HG02623 (cell line): Measurements from ENCODE around the gene NT5DC3.

Source experiments
- ATAC-seq: cut with Tn5 transposase; IDR thresholded peaks from one replicate; pipeline ENCODE4 v1.9.1; 2021; ENCODE audit warnings: moderate library complexity; ENCODE audit not compliant: unreplicated experiment

Gene NT5DC3

DNA sequence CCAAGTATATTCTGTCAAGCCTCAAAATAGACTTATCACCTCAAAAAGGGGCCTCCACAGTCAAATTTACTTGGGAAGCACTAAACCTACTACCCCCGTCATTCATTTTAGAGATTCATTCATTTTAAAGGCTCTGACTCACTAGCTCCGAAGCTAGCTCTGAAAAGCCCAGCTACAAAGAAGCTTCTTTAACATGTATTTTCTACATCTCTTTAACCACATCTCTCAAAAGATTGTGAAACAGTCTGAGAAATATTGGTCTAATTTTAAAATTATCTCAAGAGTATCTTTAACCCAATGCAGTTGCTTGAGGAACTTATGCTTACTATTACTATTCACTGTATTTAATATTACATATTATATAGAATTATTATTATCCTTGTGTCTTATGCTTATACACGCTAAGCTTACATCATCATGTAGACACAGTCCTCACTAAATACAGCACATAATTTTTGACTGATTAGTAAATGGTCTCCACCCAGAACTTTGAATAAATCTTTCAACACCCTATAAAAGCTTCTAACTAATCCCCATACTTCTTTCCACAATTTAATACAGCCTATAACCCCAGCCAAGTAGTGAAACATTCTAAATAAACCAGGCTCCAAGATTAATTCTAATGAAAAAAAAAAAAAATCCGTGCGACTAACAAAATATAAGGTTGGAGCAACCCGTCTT is 7.8 kb downstream of the NT5DC3 start:
- ATAC-seq = no peak

DNA sequence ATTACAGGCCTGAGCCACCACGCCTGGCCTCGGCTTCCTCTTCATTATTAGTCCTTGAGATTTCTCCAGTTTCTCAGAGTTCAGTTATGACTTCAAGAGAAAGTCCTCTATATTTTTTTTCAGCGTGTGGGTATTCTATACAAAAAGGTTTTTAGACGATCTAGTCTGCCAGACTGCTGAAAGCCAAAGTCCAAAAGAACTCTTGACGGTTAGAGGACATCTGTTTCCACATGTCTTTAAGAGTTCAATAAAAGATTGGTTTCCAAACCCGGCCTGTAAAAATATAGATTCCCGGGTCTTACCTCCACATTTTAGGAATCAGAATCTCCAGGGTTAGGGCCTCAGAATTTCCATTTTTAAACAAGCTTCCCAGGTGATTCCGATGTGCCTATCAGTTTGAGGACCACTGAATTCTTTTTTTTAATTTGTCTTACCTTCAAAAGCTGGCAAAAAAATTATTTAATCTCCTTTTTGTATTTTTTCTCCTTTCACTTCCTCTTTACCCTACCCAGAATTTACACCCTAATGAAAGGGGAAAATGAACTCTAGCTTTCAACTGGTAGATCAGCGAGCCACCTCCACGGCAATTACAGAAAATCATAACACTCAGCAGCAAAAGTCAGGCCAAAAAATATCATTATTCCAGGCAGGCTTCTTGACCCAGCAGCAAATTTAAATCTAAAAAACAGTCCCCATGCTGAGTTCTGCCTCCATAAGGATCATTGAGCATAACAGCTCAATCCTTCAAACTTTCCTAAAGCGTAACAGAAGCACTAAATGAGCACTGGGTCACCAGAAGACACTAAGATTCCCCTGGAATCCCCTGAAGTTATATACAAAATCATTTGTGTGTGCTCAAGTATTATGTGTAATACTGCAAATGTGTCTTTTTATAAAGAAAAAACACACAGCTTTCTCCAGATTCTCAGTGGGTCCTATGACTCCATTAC is 8.7 kb downstream of the NT5DC3 start:
- ATAC-seq = no peak

DNA sequence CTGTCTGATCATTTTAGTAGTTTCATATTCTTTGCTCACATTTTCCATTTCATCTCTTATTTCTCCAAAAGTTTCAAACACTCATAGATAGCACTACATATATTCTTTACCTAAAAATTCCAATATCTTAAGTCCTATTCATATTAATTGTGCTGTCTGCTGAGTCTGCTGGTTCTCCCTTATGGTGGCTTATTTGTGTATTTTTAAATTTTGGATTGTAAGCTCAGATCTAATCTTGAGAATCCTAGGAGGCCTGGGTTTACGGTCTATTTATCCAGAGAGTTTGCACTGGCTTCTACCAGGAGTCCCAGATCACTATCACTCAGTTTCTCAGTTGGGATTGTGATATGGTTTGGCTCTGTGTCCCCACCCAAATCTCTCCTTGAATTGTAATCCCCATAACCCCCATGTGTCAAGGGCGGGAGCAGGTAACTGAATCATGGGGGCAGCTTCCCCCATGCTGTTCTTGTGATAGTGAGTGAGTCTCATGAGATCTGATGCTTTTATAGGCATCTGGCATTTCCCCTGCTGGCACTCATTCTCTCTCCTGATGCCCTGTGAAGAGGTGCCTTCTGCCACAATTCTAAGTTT is 10.2 kb downstream of the NT5DC3 start:
- ATAC-seq = no peak

DNA sequence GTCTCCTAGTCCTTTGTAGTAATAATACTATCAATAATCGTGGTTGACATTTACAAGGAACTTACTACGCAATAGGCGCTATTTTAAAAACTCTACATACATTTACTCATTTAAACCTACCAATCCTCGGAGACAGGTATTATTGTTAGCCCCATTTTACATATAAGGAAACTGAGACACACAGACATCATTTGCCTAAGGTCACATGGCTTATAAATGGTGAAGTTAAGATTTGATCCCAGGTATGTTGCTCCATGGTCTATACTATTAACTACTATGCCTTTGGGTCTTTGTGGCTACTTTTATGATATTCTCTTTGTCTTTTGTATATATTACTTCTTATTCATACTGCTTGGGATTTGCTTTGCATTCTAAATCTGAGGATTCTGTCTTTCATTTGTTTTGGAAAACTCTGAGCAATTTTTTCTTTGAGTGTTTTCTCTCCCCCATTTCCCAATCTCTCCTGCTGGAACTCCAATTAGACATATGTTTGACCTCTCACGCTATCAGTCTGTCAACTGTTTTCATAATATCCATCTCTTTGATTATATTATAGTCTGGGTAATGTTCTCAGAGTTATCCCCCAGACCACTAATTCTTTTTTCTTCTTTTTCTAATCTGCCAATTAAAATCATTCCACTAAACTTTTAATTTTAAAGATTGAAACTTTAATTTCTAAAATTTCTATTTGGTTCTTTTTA is 10.9 kb downstream of the NT5DC3 start:
- no peak for ATAC-seq

DNA sequence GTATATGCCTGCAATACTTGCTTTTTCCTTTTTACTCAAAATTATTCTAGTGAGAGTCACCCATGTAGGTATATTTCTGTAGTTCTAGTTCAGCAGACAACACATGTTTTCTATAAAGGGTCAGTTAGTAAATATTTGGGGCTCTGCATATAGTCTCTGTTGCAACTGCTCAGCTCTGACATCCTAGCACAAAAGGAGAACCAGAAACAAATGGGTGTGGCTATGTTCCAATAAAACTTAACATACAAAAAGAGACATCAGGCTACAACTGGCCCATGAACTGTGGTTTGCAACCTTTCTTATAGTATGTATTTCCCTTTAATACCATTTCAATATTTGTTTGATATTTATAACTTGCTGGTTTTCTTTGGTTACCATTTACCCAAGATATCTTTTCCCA is 11.9 kb downstream of the NT5DC3 start:
- no peak for ATAC-seq

DNA sequence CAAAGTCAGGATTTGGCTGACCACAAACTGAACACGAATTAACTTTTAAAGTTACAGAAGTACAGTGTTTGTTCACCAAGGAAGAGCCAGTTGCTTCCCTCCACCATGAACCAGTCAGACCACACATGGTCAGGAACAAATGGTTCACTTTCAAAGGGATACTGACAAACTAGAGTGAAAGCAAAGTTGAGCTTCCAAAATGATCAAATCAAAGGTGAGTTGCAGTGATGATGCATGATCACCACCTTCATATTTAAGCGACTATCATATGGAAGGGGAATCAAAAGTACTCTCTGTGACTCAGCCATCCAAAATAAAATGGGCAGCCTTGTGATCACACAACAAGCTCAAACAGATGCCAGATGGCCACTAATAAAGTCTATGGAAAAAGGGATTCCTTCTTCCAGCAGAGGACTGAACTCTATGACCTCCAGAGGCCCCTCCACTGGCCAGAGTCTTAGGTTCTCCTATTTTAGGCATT is 13.1 kb downstream of the NT5DC3 start:
- no peak for ATAC-seq

DNA sequence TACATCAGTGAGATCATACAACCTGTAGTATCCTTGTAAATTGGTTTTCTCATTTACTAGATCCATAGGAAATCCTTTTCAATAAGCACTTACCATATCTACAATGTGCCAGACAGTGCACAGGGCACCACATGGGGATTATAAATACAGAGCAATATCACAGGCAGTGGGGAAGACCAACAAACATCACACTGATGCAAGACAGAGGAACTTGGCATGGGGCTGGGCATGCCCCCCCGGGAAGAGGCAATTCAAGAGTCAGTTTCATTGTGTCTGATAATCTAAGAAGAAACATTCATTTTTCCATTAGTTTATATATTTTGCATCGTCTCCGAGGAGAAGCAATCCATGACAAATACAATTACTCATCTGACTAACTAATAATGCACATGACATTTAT is 16.2 kb downstream of the NT5DC3 start:
- no peak for ATAC-seq

DNA sequence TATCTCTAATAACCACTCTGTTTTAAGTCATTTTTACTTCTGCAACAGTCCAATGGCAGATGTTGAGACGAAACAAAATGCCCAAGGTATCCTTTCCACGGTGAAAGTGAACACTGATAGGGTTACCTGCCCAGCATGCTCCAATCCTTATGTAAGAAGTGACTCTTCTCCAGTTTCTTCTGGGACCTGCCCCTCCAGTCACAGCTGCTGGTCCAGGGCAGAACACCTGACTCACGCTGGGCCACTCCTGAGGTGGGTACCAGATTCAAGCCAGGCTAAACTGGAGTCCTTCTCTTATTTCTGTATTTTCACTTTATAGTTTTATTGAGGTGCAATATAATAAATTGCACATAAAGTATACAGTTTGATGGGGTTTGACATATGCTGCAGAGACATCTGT is 16.7 kb downstream of the NT5DC3 start:
- ATAC-seq = no peak

DNA sequence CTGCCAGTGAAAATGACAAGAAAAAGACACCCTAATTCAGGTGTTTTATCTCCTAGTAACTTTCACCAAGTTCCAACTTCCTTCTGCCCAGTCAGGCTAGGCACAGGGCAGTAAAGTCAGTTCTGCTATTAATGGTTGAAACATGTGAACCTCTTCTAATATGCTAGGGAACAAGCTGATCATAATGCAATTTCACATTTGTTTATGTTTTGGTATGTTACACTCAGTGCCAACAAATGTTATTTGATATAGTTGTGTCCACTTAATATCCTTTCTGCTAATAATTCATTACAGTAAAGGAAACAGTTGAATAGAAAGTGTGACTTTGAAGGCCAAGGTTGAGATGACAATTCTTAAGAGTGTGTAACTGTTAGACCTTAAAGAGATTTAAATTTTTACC is 17.2 kb downstream of the NT5DC3 start:
- no peak for ATAC-seq

DNA sequence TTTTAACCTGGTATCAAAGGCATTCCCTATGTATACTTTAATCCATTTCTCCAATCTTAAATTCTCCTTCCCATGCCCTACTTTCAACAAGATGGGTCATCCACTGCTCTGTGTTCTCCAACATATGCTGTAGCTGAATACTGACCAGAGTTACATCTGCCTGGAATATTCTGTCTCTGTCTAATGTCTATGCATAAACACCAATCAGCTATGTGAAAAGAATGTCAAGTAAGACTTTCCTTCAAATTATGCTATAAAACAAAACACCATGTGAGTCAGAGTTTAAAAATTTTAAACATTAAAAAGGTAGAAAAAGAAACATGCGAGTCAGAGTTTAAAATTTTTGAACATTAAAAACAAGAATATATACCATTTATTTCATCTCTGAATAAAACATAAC is 19.3 kb downstream of the NT5DC3 start:
- no peak for ATAC-seq

DNA sequence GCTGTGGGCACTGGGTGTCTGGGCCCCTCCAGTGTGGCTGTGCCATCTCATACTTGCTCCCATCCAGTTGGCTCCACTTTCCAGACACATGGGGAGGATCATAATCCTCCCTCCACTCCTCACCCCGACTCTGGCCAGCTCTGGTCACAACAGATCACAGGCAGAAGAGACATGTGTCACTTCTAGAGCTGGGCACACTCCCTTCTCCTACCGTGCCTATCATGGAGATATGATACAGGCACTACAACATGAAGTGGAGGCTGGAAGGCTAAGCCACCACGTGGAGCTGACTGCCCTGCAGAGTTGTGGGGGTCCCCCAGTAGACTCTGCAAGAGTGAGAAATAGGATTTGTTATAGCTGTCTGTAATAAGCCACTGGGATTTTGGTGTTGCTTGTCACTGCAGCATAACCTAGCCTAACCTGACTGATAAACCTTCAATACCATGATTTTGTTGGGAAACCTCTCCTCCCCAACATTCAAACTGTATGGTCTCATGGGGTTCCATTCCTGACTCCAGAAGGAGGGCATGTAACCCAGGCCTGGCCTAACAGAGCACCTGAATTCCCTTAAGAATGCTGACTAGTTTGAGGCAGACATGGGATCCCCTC is 20.0 kb downstream of the NT5DC3 start:
- ATAC-seq = no peak

DNA sequence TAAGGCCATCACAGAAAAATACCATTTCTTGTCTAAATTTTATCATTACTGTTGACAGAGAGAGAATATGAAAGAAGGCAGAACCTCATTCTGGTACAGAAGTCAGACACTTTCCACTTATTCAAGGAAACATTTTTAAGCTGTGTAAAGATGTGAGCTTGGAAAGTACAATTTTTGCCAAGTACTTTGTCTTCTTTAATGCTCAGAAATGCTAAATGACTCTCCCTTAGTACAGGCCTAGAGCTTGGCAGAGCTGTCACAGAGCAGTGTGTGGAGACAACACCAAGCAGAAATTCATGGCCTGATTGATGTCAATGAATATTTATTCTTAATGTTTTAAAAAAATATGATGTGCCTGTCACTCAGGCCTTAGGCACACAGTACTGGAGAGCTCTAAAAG is 20.7 kb downstream of the NT5DC3 start:
- ATAC-seq = no peak

DNA sequence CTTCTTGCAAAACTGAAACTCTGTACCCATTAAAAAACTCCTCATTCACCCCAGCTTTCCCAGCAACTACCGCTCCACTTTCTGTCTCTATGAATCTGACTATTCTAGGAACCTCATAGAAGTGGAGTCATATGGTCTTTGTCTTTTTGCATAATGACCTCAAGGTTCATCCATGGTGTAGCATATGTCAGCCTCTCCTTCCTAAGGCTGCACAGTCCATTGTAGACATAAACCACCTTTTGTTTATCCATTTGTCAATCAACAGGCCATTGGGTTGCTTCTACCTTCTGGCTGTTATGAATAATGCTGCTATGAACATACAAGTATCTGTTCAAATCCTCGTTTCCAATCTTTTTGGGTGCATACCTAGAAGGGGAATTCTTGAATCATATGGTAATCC is 21.1 kb downstream of the NT5DC3 start:
- no peak for ATAC-seq

DNA sequence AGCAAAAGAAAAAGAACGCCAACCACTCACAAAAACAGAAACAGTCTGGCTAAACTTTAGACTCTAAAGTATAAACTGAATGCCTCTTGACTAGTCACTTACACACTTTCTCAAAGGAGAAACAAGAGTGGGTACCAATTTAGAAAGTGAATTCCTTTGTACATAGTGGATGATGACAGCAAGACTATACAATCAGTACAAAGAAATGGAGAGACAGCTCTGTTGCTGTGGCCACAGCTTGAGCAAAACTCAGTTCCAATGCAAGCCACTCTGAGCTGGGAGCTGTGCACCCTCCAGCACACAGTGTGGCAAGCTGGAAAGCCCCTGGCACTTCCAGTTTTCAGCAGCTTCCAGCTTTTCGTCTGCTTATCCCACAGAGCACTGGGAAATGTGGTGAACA is 21.7 kb downstream of the NT5DC3 start:
- ATAC-seq = no peak

DNA sequence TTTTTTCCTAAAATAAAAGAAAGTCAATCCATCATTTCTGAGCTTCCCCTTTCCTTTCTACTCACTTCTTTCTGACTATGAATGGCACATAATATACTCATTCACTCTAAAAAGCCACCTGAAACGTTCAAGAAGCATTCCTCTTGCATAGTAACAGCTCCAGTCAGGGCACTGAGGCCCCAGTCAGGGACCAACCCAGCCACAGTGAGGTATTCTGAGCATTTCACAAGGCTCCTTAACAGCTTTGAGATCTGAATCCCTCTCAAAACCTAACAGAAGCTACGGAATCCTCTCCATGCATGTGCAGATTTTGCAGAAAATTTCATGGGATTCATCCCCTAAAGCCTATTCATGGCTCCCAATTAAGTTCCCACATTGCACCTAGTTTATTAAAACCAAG is 23.2 kb downstream of the NT5DC3 start:
- ATAC-seq = no peak

DNA sequence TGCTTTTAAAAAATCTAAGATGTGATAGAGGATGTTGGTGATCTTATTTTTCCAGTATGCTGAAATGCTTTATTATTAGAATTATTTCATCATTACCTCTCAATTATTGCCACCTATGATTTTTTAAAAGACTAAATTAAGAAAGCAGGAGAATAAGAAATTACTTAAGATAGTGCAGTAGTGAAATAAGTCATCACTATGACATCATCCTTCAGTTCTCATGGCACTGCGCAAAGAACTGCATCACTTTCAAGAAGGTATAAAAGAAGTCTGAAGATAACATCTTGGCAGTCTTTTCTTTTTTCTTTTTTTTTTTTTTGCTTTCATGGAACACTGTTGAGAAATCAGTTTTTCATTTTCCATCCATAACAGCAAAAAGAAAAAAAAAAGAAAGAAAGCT is 24.4 kb downstream of the NT5DC3 start:
- no peak for ATAC-seq

DNA sequence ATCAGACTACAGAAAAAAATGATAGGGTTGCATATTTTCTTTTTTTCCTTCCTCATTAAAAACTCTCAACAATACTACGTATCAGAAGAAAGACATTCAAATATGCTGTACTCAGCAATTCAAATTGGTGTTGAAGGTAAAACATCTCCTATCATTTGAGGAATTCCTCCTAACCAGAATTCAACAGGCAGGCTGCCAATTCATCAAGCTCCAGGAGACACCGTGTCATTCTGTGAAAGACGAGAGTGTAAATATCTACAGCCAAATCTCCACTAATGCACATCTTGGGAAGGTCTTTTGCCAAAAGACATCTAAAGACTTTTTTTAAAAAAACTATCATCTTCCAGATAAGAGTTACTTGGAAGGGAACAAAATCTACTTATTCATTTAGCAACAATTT is 26.6 kb downstream of the NT5DC3 start:
- no peak for ATAC-seq

DNA sequence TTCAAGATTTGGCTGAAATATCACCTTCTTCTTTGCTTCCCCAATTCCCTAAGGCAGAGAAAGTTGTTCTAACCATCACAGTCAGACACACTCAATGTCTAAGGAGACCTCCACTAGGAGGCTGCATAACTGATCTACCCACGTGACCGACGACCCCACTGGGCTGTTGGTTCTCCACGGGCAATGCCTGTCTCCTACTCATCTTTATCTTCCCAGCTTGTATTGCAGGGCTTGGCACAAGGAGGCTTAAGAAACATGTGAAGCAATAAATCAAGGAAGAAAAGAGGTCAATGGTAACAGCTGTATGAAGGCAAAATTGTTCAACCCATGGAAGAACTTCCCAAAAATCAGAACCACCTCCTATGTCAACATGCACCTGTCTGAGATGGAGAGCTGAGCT is 27.1 kb downstream of the NT5DC3 start:
- no peak for ATAC-seq

DNA sequence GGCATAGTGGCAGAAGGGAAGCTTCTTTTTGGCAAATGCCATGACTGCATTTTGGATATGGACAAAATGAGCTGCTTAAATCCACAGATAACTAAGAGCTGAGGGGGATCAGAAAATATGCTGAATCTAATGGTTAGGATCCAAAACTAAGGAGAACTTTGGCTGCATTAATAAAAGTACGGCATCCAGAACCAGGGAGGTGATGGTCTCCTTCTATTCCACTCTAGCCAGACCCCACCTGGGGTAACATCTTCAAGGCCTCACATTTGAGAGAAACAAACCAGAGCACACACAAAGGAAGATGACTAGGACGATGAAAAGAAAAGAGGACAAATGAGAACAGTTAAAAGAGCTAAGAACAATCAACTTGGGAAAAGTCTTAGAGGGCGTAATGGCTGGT is 27.6 kb downstream of the NT5DC3 start:
- no peak for ATAC-seq

DNA sequence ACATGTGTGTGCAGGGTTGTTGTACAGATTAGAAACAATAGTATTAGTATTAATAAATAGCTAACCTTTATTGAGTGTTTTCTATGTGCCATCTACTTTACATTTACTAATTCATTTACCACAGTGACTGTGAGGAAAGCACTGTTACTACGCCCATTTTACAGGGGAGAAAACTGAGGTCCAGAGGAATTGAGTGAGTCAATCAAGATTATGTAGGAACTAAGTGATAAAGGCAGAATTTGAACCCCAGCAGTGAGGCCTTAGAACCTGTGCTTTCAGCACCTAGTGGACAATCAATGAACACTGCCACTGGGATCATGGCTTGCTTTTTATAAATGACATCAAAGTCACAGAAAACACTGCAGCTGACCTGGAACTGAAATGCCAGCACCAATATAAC is 28.2 kb downstream of the NT5DC3 start:
- ATAC-seq = no peak

DNA sequence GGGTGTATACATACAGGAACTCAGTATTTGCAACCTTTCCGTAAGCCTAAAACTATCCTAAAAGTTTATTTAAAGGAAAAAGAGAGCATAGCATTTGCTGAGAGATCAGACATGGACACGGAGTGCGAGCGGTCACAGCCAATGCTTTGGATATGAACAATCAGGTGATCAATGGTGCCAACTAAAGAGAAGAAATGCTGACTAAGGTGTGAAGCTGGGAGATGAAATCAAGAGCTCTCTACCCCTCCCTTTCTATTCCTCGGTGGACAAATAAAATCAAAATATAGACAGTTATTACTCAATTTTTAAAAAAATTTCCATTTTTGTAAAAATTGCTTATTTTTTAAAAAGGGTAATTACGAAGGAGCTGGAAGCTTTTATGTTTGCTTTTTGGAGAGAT is 29.2 kb downstream of the NT5DC3 start:
- ATAC-seq = no peak
